HG02852 (cell line): Measurements from ENCODE around the gene FCN1.

Experiments used
- ATAC-seq: cut with Tn5 transposase; IDR thresholded peaks from one replicate; pipeline ENCODE4 v1.9.1; 2021; ENCODE audit warnings: mild to moderate bottlenecking, moderate library complexity; ENCODE audit not compliant: unreplicated experiment

The FCN1 gene

DNA sequence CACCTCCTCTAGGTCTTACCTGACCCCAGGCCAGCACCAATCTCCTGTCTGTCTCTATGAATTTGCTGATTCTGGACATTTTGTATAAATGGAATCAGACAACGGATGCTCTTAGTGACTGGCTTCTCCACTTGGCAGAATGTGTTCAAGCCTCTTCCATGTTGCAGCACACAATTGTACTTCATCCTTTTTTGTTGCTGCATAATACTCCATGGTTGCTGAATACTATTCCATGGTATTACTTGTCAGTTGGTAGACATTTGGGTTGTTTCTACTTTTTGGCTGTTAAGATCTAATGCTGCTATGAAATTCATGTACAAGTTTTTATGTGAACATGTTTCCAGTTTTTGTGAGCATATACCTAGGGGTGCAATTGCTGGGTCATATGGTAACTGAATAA, 34.3 kb upstream of the FCN1 start:
- ATAC-seq: no peak

GRCh38 chr9:134951461-134951860, 33.7 kb upstream of the FCN1 start:
- ATAC-seq: no peak

DNA sequence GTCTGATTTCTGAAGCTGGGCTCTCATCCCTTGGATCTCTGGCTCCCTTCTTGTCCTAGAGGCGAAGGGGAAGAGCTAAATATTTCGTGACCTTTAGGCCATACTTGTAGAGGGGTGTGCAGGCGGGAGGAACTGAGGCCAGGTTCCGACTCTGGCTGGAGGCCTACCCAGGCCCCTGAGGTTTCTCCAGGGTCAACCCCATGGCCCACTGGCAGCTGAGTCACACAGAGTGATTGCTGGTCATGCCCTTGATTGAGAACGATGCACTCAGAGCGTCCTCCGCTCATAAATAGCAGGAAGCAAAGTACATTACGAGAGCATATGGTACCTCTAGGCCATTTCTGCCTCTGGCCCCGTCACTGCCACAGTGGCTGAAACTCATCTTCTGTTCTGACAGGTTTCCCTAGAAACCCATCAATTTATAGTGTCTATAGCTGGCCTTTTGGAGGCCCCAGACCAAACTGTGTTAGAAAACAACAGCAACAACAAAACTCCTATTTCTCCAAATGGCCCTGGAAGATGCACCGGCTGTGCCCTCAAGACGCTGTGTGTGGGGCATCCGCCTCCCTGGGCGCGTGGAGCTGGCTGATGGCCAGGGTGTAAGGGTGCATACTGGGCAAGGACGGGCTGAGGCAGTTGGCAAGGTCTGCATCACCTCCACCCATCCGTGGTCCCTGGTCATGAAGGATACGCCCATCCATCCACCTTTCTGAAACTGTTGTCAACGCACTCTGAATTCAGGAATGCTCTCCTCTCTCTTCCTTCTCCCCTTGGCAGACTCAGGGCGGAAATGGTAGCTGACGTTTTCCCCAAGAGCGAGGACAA, 32.9 kb upstream of the FCN1 start:
- ATAC-seq: no peak

GRCh38 chr9:134949681-134950385, 32.1 kb upstream of the FCN1 start:
- ATAC-seq: no peak

- no peak for ATAC-seq
These were observed 30.4 kb upstream of the FCN1 start for GRCh38 chr9:134948149-134948548.

DNA sequence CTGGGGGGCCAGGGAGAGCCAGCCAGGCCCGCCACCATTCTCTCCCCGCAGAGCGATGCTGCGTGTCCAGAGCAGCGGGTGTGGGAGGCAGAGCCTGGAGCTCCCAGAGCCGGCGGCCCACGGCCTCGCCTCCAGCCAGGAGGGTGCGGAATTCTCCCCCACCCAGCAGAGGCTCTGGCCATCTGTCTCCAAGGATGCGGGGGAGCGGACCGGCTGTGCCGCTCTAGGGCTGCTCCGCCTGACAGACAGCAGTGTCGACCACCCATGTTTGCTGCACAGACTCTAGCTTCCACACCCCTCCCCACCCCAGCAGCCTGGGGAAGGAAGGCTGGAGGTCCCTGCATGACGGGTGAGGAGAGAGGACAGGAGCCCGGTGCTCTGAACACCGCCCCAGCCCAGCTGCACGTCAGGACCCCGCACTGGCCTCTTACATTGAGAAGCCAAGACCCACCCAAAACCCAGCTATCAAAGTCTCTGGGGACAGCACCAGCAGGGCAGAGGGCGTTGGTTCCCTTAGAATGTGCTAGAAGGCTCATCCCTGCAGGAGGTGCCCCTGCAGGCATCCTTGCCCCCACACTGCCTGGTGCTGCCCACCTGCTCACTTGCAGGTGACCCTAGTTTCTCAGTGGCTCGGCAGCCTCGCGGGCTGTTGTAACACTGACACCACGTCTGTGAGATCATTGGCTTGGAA, 29.7 kb upstream of the FCN1 start:
- no peak for ATAC-seq

- no peak for ATAC-seq
These were observed 29.0 kb upstream of the FCN1 start for GRCh38 chr9:134946663-134947062.

GRCh38 chr9:134945509-134946275, 28.0 kb upstream of the FCN1 start:
- no peak for ATAC-seq

DNA sequence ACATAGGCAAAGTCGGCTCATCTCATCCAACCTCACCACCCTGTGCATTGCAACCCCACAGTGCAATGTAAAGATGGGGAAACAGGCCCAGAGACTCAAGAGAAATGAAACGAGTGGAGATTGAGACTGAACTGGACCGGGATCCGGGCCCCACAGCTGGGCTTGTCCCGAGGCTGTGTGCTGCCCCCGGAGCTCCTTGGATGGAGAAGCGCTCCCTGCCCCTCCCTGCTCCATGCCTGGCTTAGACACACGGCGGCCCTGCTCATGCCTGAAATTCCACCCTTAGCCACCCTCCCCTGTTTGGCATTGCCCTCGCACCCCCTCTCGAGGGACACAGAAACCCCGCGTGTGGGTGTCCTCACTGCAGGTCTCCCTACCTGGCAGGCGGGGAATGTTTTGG, 27.2 kb upstream of the FCN1 start:
- no peak for ATAC-seq

GRCh38 chr9:134944351-134944802, 26.7 kb upstream of the FCN1 start:
- ATAC-seq: no peak

DNA sequence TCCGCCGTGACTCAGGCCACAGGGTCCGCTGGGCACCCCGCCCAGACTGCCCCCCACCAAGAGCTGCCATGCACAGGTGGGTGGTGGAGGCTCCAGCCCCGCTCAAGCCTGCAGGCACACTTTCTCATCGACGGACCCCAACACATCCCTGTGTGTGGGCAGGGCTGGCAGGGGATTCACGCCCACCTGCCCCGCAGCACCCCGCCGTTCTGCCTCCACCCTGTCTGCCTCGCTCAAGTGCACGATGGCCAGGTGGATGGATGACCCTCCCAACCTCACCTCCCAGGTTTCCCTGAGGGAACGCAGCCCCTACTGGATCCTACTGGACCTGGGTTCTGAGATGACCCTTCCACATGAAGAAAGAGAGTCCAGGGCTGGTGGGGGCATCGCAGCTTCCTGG, 26.1 kb upstream of the FCN1 start:
- ATAC-seq: no peak

GRCh38 chr9:134943411-134943810, 25.7 kb upstream of the FCN1 start:
- no peak for ATAC-seq

DNA sequence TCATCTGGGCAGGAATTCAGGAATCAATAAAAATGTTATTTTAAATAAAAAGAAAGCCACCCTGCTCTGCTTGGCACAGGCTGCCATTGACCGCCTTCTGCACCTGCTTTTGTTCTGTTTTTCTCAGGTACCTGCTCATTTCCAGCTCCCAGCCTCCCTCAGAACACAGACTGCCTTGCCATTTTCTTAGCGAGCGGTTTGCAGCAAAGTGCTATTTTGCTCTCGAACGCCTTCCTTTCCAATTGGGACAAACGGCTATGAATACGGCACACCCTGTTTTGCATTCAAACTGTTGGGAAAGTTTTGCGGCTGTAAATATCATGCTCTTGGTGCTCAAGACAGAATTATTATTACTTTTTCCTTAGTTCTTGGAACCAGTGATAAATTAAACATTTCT, 25.1 kb upstream of the FCN1 start:
- ATAC-seq: no peak

DNA sequence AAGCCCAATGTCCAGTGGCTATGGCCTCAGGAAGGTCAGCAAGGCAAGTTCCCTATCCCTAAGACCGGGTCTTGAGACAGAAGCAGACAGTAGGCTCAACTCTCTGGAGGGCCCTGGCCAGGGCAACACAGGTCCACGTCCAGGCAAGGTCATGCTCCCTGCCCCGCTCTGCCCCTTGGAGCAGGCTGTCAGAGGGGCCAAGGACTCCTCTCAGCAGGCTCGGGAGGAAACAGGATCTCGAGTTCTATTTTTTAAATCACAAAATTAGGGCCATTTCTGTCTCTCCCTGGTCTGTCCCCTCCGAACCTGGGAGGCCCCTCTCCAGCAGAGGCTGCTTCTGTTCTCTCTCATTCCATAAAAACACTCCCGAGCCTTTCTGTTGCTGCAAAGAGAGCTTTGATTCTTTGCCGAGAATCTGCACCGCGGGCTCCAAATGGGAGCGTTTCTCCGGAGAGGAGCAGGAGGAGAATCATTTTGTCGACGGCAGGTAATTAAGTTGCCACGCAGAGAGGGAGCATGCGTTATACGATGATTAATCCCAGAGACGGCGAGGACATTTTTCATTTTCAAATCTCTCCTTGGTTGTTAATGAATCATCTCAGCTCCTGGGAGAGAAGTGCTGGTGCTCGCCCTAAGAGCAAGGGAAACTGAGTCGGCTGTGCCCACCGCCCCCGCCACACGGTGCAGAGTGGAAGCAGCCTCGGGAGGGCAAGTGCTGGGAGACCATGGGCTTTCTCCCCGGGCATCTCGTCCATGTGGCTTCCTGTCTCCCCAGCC, 24.5 kb upstream of the FCN1 start:
- no peak for ATAC-seq

DNA sequence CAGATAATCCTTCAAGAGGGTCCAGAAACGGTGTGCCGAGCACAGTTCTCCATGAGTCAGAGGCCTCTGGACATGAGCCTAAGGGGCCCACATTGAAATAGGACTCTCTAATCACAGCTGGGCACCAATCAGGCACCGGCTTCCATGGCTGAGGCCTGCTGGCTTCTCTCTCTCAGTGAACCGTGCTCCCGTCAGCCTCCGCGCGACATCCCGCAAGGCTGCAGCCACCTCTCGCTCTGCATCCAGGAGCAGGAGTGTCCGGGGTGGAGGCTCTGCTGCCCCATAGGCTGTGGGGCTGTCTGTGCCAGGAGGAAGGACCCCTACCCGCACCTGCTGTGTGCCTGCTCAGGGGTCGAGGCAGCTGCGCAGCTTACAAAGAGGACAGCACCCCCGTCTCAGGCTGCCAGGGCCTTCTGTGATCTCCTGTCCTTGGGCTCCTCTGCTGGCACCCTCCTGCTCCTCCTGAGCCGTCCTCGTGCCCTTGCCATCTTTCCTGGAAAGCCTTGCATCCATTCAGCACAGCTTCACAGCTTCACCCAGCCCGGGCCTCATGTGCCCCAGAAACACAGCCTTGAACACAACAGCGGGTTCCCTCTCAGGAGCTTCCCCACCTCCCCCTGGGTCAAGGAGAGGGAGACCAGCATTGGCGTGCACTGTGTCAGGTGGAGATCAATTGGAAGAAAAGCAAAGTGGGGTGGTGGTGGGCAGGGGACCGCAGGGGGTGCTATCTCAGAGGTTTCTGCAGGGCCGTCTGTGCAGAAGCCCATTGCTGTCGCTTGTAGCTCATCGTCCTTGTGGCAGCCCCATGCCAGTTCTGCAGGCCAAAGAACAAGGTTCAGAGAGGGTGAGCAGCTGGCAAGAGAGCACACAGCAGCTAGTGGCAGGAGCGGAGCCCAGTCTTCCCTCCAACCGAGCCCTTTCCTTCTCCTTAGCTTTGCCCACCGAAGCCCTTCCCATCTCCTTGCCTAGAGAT, 22.8 kb upstream of the FCN1 start:
- ATAC-seq: no peak

- no peak for ATAC-seq
These were observed 22.1 kb upstream of the FCN1 start for GRCh38 chr9:134939836-134940235.

GRCh38 chr9:134939080-134939733, 21.5 kb upstream of the FCN1 start:
- no peak for ATAC-seq

DNA sequence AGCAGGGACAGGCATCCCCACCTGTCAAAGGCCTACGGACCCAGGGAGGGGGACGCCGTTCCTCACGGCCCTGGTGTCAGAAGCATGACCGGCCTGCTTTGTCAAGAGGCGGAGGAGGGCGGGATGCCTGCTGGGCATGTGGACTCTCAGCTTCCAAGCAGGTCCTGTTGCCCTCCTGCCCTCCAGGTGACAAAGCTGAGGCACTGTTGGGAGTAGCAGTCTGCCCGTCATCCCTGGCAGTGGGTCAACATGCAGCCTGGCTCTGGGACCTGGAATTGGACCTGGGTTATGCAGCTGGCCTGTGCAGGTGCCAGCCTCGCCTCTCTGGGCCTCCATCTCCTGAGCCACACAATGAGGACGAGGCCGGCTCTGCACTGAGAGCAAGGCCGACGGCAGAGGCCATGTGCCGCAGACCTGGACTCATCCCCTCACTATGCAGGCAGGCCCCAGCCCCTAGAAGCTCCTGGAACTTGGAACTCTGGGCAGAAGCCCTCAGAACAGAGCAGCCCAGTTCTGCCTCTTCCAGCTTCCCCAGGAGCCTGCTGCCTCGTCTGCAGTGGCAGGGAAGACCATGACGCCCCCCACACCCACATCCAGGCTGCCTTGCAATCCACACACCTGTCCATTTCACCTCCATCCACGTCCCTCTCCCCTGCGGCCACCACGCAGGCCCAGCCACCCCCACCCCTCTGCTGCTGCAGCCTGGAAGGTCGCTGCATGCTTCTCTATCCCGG, 20.8 kb upstream of the FCN1 start:
- no peak for ATAC-seq
